Activated T-helper 9 cell treated with anti-CD3 and anti-CD28 coated beads, Interleukin-2, amount 50 U/mL, for 16 hours (primary cell): ENCODE results near the gene KLHL36.

Source experiments
- DNase-seq: peaks from one replicate; pipeline ENCODE4 v3.0.0-alpha.2; 2020; ENCODE audit warnings: low read depth

Gene KLHL36

GRCh38 chr16:84648595-84649510 is 542 bp downstream of the KLHL36 start:
- peak; percentile 33 for DNase-seq

GRCh38 chr16:84649511-84649861 is 1.2 kb downstream of the KLHL36 start:
- DNase-seq: no peak

- DNase-seq: no peak
Observed at GRCh38 chr16:84650062-84650991, 2.0 kb downstream of the KLHL36 start.

DNA sequence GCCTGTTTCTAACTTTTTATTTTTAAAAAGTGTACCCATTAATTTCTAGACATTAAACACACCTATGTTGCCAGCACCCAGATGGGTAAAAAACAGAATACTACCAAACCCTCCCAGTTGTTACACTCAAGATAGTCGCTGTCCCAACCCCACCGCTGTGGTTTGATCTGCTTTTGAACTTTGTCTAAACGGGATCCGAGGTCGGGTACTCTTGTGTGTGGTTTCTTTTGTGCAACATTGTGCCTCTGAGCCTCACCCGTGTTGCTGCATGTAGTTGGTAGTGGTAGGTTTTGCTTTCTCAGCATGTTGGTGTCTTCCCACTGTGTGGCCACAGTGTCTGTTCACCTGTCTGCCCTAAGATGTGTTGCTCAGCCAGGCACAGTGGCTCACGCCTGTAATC is 4.3 kb downstream of the KLHL36 start:
- no peak for DNase-seq

DNA sequence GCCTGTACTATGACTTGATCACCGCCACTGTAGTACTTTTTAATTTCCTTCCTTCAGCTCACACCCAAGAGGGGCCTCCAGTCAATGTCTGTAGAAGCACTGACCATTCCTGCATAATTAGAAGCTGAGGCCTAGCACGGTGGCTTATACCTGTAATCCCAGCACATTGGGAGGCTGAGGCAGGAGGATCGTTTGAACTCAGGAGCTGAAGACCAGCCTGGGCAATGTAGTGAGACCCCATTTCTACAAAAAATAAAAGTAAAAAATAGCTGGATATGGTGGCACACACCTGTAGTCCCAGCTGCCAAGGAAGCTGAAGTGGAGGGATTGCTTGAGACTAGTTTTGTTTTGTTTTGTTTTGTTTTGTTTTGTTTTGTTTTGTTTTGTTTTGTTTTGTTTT is 5.9 kb downstream of the KLHL36 start:
- DNase-seq: no peak

- no peak for DNase-seq
Observed at GRCh38 chr16:84654998-84655397, 6.7 kb downstream of the KLHL36 start.

- no peak for DNase-seq
Observed at GRCh38 chr16:84656649-84657048, 8.3 kb downstream of the KLHL36 start.

DNA sequence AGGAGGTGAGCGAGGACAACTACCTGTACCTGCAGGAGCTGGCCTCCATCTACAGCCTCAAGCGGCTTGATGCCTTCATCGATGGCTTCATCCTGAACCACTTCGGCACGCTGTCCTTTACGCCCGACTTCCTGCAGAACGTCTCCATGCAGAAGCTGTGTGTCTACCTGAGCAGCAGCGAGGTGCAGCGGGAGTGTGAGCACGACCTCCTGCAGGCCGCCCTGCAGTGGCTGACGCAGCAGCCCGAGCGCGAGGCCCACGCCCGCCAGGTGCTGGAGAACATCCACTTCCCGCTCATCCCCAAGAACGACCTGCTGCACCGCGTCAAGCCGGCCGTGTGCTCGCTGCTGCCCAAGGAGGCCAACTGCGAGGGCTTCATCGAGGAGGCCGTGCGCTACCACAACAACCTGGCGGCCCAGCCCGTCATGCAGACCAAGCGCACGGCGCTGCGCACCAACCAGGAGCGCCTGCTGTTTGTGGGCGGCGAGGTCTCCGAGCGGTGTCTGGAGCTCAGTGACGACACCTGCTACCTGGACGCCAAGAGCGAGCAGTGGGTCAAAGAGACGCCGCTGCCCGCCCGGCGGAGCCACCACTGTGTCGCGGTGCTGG is 9.0 kb downstream of the KLHL36 start:
- no peak for DNase-seq

DNA sequence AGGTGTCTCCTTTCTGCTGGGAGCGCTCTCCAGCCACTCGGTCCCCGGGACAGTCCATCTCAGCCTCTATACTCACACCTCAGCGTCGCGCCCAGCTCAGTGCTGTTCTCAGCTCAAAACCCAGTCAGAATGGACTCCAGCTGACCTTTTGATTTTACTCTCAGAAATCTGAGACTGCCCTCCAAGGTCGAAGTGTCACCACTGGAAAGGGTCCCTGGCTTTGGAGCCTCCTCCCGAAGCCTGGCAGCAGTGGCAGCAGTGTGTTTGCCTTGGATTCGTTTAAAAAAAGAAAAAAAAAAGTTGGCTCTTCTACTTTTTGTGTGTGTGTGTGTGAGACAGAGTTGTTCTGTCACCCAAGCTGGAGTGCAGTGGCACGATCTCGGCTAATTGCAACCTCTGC is 10.4 kb downstream of the KLHL36 start:
- no peak for DNase-seq

GRCh38 chr16:84659656-84660300 is 11.5 kb downstream of the KLHL36 start:
- DNase-seq: no peak

DNA sequence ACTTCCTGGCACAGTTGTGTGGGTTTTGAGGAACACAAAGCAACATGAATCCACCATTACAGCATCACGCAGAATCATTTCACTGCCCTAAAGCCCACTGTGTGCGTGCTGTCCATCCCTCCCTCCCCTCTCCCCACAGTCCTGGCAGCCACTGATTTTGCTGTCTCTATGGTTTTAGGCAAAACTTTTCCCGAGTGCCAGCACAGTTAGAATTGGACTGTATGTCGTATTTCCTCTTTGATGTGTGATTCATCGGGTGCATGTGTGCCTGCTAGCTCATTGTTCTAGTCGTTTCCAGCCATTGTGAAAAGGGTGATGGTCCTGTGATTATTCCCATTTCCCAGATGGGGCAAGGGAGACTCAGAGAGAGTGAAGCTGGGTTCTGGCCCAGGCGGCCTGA is 12.7 kb downstream of the KLHL36 start:
- DNase-seq: no peak

GRCh38 chr16:84661418-84662060 is 13.2 kb downstream of the KLHL36 start:
- DNase-seq: no peak

DNA sequence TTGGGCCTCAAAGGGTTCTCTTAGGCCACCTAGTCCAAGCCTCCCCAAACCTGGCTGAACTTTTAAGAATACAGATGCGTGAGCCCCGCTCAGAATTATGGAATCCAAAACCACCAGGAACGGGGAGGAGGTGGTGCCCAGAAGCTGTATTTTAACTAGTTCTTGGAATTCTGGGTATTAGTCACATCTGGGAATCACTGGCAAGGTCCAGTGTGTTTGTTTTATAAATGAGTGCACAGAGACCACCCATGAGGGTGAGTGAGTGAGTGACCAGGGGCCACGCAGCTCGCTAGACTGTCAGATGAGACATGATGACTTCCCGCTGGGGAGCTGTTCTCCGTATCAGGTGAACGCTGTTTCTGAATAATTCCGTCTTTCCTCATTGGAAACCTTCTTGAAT is 14.2 kb downstream of the KLHL36 start:
- DNase-seq: no peak

GRCh38 chr16:84663433-84664101 is 15.3 kb downstream of the KLHL36 start:
- DNase-seq: no peak

- no peak for DNase-seq
Observed at GRCh38 chr16:84665359-84665758, 17.0 kb downstream of the KLHL36 start.

- DNase-seq: no peak
Observed at GRCh38 chr16:84665843-84666242, 17.5 kb downstream of the KLHL36 start.

- no peak for DNase-seq
Observed at GRCh38 chr16:84667600-84668309, 19.4 kb downstream of the KLHL36 start.

DNA sequence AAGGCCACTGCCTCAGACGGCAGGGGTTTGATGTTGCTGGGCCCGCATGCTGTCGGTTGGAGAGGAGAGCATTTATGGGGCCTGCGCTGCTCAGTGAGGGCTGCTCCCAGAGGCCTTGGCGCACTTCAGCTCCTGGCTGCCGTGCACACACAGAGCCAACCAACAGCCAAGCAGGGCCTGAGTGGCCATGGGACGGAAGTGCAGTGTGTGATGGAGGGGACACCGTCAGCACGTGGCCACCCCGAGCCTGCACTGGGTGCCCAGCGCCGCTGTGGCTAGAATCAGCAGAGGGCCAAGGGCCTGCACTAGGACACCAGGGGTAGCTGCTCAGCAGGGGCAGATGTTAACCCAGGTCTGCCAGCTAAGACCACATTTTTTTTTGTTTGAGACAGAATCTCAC is 21.8 kb downstream of the KLHL36 start:
- DNase-seq: no peak

DNA sequence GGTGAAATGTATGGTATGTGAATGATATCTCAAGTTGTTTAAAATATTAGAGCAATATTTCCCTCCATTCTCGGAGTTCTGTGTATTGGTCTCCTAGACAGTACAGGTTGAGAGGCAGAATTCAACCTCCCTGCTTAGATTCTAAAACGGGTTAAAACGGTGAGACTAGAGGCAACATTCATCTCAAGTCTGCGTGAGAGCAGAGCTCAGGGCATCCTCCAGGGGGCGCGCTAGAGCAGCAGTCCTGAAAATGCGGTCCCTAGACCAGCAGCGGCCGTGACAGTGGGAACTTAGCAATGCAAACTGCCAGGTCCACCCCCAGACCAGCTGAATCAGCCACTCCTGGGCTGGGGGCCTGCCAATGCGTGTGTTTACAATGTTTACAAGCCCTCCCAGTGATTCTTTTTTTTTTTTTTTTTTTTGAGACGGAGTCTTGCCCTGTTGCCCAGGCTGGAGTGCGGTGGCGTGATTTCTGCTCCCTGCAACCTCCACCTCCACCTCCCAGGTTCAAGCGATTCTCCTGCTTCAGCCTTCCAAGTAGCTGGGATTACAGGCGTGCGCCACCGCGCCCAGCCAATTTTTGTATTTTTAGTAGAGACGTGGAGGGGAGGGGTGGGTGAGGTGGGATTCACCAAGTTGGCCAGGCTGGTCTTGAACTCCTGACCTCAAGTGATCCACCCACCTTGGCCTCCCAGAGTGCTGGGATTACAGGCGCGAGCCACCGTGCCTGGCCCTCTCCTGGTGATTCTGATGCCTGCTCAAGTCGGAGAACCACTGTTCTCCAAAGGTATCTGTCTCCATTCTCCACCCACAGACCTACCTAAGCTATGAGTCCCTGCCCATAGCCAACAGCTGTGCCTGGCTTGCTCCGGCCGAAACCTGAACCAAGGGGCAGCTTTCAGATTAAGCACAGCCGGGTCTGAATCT is 24.2 kb downstream of the KLHL36 start:
- DNase-seq: peak; percentile 68
